Measurements from ENCODE around the gene CFAP92. TPM values are rescaled to one million over a fixed set of nuclear protein-coding genes. Genes with fewer than 3 reads are reported as not detected.

Gene CFAP92
- total and polyA plus RNA-seq, 4 donors: 0.05 to 0.25 (median 0.06) TPM; not detected in 1

GRCh38 chr3:128945878-128946175 lies 48.0 kb downstream of the CFAP92 start:
- H3K9me3 ChIP-seq (ENCODE audit: control insufficient read depth in 4 of 4, low read length in 3 of 4): no peaks in the 10 kb centered on the region
- no peak overlapping the region for H3K4me3 ChIP-seq (ENCODE audit: low read depth in 1 of 3, low read length in 3 of 3)
- H3K27me3 ChIP-seq (ENCODE audit: control insufficient read depth in 4 of 4, insufficient read depth in 4 of 4, low read length in 3 of 4): no peaks in the 10 kb centered on the region
- WGBS: 75% methylated on average over 3 of the region's 3 CpGs
- no peak for DNase-seq (ENCODE audit: low spot score)
- H3K27ac ChIP-seq (ENCODE audit: low read depth in 1 of 2, low read length in 2 of 2): no peak overlapping the region
- TF ChIP-seq FOXA2 (IDR thresholded peaks at IDR 0.05) (no peak), EGR1 (IDR thresholded peaks at IDR 0.05; ENCODE audit: low read depth in 2 of 2) (no peak), REST (IDR thresholded peaks at IDR 0.05) (no peak), FOXA1 (IDR thresholded peaks at IDR 0.05) (no peak)
- H3K9ac ChIP-seq (ENCODE audit: low read depth in 1 of 2, low read length in 2 of 2): no peak overlapping the region
- H3K36me3 ChIP-seq (ENCODE audit: control insufficient read depth in 4 of 4, insufficient read depth in 3 of 4, low read depth in 1 of 4, low read length in 3 of 4): no peaks in the 10 kb centered on the region
- H3K4me1 ChIP-seq (ENCODE audit: control insufficient read depth in 4 of 4, insufficient read depth in 4 of 4, low read length in 3 of 4): no peaks in the 10 kb centered on the region

- Histone ChIP-seq H3K4me1 (ENCODE audit: control insufficient read depth in 4 of 4, insufficient read depth in 4 of 4, low read length in 3 of 4) (no peaks in the 10 kb centered on the region), H3K36me3 (ENCODE audit: control insufficient read depth in 4 of 4, insufficient read depth in 3 of 4, low read depth in 1 of 4, low read length in 3 of 4) (no peaks in the 10 kb centered on the region), H3K9ac (ENCODE audit: low read depth in 1 of 2, low read length in 2 of 2) (no peak overlapping the region), H3K27me3 (ENCODE audit: control insufficient read depth in 4 of 4, insufficient read depth in 4 of 4, low read length in 3 of 4) (no peaks in the 10 kb centered on the region), H3K27ac (ENCODE audit: low read depth in 1 of 2, low read length in 2 of 2) (no peak overlapping the region), H3K4me3 (ENCODE audit: low read depth in 1 of 3, low read length in 3 of 3) (no peak overlapping the region), H3K9me3 (ENCODE audit: control insufficient read depth in 4 of 4, low read length in 3 of 4) (no peaks in the 10 kb centered on the region)
- no peak for TF ChIP-seq EGR1 (IDR thresholded peaks at IDR 0.05; ENCODE audit: low read depth in 2 of 2)
- TF ChIP-seq TAF1 (conservative IDR thresholded peaks at IDR 0.05): no peak
- no peak for TF ChIP-seq NR2F2 (IDR thresholded peaks at IDR 0.05)
- TF ChIP-seq REST (IDR thresholded peaks at IDR 0.05): no peak
- no peak for TF ChIP-seq JUND (IDR thresholded peaks at IDR 0.05)
- no peak for TF ChIP-seq FOXA1 (IDR thresholded peaks at IDR 0.05)
- TF ChIP-seq RAD21 (IDR thresholded peaks at IDR 0.05): no peak
- TF ChIP-seq CTCF (IDR thresholded peaks at IDR 0.05; ENCODE audit: low read depth, low read length, missing input control): no peak
- no peak for TF ChIP-seq ZBTB33 (IDR thresholded peaks at IDR 0.05)
- no peak for TF ChIP-seq FOXA2 (IDR thresholded peaks at IDR 0.05)
- no peak for TF ChIP-seq HNF4G (IDR thresholded peaks at IDR 0.05)
- TF ChIP-seq RXRA (IDR thresholded peaks at IDR 0.05): no peak
- no peak for TF ChIP-seq SP1 (IDR thresholded peaks at IDR 0.05)
- TF ChIP-seq HNF4A (conservative IDR thresholded peaks at IDR 0.05): no peak
- no peak for DNase-seq (ENCODE audit: low spot score)
- 93% methylated on average over 21 of the region's 21 CpGs for WGBS
These were observed 48.6 kb downstream of the CFAP92 start for GRCh38 chr3:128945041-128945877.

All from liver (tissue), 9 donors.